G401.6 (cell line): ENCODE data around the gene ASPG.

Experiments used
- FAIRE-seq: peaks from 2 replicates; lab custom pipeline; 2012; peaks lifted over from hg19 to GRCh38; lab: Jason Lieb, UNC

Gene ASPG

GRCh38 chr14:104136472-104137296 is 51.2 kb downstream of the ASPG start:
- FAIRE-seq: no peak

DNA sequence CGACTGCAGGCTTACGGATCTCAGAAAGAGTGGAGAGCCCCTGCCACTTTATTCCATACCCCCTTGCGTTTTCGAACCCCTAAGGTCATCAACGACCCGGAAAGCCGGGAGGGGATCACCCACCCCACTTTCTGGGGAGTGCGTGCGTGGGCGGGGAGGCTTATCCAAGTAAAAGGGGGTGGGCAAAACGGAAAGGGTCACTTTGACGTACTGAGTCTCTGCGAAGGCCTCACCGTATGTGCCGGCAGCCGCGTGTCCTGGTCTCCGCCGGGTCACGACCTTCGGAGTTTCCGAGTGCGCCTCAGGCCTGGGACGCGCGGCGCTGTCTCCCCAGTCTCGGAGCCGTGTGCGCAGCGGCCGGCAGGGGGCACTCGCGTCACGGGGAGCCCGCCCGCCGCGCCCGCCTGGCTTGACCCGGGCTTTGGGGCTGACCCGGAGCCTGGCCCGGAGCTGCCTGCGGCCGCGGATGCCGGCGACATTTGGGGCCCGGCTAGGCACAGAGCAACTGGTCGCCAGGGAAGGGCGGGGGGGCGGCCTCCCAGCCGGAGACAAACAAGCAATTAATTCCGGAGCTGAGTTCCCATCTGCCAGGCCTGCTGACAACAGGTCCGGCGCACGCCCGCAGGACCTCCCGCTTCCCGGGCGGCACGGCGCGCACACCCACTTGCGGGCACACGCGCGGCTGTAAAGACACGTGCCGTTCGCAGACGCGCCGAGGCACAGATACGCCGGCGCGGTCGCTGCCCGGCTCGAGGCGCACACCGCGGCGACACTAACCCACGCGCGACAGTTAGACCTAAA is 52.0 kb downstream of the ASPG start:
- FAIRE-seq: no peak

DNA sequence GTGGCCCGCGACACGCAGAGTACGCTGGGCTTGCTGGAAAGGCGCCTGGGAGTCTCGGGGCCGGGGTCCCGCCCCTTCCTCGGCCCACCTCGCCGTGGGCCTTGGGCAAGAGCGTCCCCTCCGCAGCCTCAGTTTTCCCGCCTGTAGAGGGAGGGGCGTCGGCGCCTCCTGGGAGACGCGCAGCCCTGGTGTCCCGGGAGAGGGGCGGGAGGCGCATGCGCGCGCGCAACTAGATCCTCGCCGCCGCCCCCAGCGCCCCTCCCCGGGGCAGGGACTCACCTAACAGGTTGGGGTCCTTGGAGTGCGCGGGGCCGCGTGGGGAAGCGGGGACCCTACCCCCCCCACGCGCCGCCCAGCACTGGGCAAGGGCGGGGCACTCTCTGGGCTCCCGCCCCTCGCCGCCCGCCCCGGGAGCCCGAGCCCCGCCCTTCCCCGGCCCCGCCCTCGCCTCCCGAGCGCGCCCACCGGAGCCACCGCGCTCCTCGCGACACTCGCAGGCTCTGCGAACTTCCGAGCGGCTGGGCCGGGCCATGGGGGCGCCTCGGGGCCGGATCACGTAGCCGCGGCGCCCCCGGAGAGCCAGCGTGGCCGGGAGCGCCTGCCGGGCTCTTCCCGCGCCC is 52.7 kb downstream of the ASPG start, which contains the start of gene KIF26A:
Gene KIF26A (plus strand): TSS at position 490 of the 620 bp plus-strand sequence. CDS start 136 bp downstream, outside the sequence.
- no peak for FAIRE-seq

GRCh38 chr14:104138718-104139459 is 53.4 kb downstream of the ASPG start:
- FAIRE-seq: no peak

GRCh38 chr14:104139460-104140212 is 54.1 kb downstream of the ASPG start:
- no peak for FAIRE-seq

GRCh38 chr14:104140213-104140462 is 54.6 kb downstream of the ASPG start:
- FAIRE-seq: no peak

- no peak for FAIRE-seq
Measured at GRCh38 chr14:104140463-104141331, 55.2 kb downstream of the ASPG start.

DNA sequence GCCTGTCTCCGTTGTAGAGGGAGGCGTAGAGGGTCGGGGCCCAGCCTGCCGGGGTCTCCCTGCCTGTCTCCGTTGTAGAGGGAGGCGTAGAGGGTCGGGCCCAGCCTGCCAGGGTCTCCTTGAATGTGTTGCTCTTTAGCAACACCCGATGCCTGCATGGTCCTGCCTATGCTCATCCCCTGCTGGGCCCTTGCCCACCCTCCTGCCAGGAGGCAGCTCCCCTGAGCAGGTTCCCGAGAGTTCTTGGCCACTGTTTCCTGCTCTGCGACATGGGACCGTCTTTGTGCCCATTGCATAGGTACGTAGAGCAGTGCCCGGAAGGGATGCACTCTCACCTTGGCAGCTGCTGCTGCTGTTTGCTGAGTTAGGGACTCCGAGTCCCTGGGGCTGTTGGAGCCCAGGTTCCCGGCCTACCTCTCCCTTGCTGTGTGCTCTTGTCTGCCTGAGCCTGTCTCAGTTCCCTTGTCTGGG is 56.2 kb downstream of the ASPG start:
- FAIRE-seq: no peak

DNA sequence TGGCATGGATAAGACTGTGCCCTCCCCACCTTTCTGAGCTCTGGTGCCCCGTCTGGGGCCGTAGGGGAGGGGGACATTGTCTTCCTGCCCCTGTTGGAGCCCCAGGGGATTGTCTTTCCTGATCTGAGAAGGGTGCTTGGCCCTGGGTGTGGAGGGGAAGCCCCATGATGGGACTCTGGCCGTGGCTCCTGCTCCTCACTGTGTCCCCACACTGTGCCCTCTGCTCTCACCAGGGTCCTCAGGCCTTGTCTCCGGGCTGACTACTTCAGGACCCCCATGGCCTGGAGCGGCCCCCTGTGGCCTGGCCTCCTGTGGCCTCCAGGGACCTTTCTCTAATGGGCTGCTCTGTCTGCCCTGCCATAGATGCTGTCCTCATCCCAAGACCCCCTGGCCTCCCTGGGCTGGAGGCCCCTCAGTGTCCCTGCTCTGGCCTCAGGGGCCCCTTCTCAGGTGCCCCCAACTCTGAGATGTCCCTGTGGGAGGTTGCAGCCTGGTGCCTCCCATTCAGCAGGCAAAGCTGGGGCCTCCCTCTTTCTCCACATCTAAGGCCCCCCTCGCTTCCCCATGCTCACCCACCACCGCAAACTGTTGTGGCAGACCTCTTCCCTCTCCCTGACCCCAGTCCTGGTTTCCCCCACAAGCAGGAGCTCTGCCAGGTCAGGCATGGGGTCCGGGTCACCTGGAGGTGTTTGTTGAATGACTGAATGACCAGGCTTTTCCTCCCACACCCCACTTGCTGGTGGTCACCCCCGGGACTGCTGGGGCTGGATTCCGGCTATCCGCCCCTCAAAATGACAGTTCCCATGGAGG is 56.8 kb downstream of the ASPG start:
- FAIRE-seq: no peak

GRCh38 chr14:104142946-104143470 is 57.5 kb downstream of the ASPG start:
- FAIRE-seq: no peak

DNA sequence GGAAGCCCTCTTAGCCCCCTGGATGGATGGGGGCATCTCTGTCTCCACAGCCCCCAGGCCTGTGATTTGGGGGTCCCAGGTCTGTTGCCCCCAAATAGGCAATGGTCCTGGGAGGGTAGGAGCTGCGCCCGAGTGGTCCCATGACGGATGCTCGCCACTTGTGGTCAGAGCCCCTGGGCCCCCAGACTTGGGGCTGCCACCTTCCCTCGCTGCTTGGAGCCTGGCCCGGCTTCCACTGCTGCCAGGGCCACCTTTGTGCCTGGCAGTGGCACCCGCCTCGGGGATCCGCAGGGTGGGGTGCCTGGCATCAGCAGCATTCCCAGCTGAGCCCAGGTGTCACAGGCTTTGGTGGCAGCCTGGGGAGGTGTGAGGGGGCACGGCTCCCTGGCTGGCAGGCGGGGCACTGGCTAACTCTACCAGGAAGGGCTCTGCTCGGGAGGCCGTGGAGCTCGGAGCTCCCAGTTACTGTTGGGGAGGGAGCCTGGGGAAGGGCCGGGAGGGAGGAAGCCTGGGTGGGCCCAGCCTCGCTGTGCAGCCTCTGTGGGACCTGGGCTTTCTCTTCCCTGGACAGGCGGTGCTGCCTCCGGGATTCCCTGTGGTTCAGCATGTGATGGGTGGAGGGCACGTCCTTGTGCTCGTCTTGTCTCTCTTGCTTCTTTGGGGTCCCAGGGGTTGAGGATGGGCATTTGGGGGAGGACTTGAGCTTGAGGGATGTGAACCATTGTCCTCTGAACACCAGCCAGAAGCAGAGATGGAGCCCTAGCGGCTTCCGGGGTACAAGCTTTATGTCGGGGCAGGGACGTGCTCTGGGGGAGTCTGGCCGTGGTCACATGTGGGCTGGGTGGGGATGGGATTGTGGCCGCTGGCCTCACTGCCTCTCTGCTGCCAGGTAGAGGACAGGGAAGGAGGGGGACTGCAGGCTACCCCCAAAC is 58.3 kb downstream of the ASPG start:
- no peak for FAIRE-seq

GRCh38 chr14:104144453-104144790 is 58.9 kb downstream of the ASPG start:
- no peak for FAIRE-seq

DNA sequence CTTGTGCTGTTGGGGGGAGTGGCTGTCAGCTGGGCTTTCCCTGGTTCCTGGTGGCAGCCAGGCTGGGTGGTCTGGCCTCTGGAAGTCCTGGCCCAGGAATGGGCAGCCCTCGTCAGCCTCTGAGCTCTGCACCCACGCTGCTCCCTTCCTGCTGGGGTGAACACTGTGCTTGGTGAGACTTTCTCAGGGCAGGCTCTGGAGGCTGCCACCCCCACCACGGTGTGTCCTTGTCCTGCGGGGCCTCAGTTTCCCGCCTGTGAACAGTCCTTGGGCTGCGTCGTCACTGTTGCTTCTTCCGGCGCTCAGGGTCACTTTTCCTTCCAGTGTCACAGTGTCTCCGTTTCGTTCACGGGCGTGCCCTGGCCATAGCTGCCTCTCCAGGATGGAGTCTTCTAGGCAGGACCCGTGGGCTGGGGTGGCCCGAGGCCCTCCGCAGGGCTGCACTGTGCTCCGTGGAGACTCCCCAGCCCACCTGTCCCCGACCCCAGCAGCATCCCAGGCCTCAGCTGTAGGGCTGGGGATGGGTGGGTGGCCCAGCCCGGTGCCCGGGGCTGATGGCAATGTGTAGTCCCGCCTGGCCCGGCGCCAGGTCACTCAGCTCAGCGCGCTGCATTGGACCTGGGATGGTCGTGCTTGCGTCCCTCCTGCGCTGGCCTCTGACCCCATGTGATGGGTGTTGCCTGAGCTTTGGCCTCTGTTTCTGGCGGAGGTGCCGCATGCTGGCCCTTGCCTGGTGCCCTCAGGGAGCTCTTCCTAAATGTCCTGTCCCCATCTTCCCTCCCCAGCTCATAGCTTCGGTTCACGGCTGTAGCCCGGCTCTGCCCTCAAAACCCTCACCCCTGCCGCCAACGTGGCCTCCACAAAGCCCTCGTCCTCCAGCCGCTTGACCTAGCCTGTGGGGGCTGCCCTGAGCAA is 59.7 kb downstream of the ASPG start:
- FAIRE-seq: no peak

- FAIRE-seq: no peak
Measured at GRCh38 chr14:104145826-104146601, 60.5 kb downstream of the ASPG start.

DNA sequence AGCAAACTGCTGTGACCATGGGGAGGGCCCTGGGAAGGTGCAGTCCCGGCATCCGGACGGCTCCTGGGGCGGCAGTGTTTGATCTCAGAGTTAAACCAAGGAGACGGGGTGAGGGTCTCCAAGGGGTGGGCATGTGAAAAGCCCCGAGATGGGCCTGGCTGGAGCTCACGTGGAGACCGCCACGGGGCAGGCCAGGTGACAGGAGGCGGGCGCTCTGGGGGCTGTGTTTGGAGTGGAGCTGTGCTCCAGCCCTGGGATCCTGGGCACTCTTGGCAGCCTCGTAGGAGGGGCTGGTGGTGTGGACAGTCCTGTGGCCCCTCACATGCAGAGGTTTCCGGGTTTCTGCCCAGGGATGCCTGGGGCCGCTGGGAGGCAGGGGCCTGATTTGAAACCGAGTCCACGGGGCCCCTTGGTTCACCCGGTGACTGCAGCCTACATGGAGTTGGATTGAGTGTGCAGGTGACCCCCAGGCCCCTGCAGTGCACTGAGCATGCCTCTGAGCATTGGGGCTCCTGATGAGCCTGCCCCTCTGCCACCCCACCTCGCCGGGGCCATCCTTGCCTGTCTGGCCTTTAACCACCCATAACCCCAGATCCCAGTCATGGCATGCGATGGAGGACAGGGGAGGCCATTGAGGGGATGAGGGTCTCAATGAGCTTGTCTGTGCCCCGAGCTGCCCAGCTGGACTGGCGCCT is 61.3 kb downstream of the ASPG start:
- FAIRE-seq: no peak
